ENCODE results near the gene PLA2G2D. TPM values are rescaled to one million over a fixed set of nuclear protein-coding genes. Genes with fewer than 3 reads are reported as not detected.

PLA2G2D gene
- total RNA-seq, 1 experiment from 2014 or later = not detected

GRCh38 chr1:20123722-20124455, 4.6 kb upstream of the PLA2G2D start:
- intact Hi-C loops (cut with micrococcal nuclease; ENCODE audit: unreplicated experiment) = no loop called here
- Histone ChIP-seq H3K9me3 (ENCODE audit: low read depth, low read length, poor library complexity, severe bottlenecking) (no peaks in the 10 kb centered on the region), H3K4me1 (ENCODE audit: insufficient read depth, low read length, poor library complexity, severe bottlenecking) (peaks cover 12% of the 10 kb centered on the region), H3K4me3 (ENCODE audit: low read depth, low read length, poor library complexity, severe bottlenecking) (no peak overlapping the region), H3K27ac (ENCODE audit: low read depth, low read length, poor library complexity, severe bottlenecking) (no peak overlapping the region), H3K27me3 (replicated peaks; ENCODE audit: insufficient read depth, low read depth, low read length, poor library complexity) (peaks cover 3% of the 10 kb centered on the region), H3K36me3 (ENCODE audit: insufficient read depth, low read length, poor library complexity, severe bottlenecking) (no peaks in the 10 kb centered on the region)
- no peak for DNase-seq (ENCODE audit: low spot score)
- POLR2A ChIA-PET (ENCODE audit: low non-redundant PET) = no interaction called here
- no TSS peak for BruUV-seq (replicated peaks)
- CTCF ChIA-PET = no interaction called here
- no peak for TF ChIP-seq EZH2 (IDR thresholded peaks at IDR 0.05; ENCODE audit: borderline replicate concordance, low read depth, low read length, poor library complexity, severe bottlenecking)
- TF ChIP-seq CTCF (conservative IDR thresholded peaks at IDR 0.05; ENCODE audit: low read depth, low read length) = no peak

GRCh38 chr1:20120796-20121195, 1.5 kb upstream of the PLA2G2D start:
- intact Hi-C loops (cut with micrococcal nuclease; ENCODE audit: unreplicated experiment) = no loop called here
- H3K27me3 ChIP-seq (replicated peaks; ENCODE audit: insufficient read depth, low read depth, low read length, poor library complexity) = peaks cover 3% of the 10 kb centered on the region
- H3K36me3 ChIP-seq (ENCODE audit: insufficient read depth, low read length, poor library complexity, severe bottlenecking) = no peaks in the 10 kb centered on the region
- no peak overlapping the region for H3K27ac ChIP-seq (ENCODE audit: low read depth, low read length, poor library complexity, severe bottlenecking)
- H3K4me1 ChIP-seq (ENCODE audit: insufficient read depth, low read length, poor library complexity, severe bottlenecking) = peaks cover 12% of the 10 kb centered on the region
- CTCF ChIA-PET = no interaction called here
- BruUV-seq (replicated peaks) = no TSS peak
- H3K4me3 ChIP-seq (ENCODE audit: low read depth, low read length, poor library complexity, severe bottlenecking) = no peak overlapping the region
- no peaks in the 10 kb centered on the region for H3K9me3 ChIP-seq (ENCODE audit: low read depth, low read length, poor library complexity, severe bottlenecking)
- no peak for DNase-seq (ENCODE audit: low spot score)
- no peak for TF ChIP-seq EZH2 (IDR thresholded peaks at IDR 0.05; ENCODE audit: borderline replicate concordance, low read depth, low read length, poor library complexity, severe bottlenecking)
- TF ChIP-seq CTCF (conservative IDR thresholded peaks at IDR 0.05; ENCODE audit: low read depth, low read length) = no peak
- POLR2A ChIA-PET (ENCODE audit: low non-redundant PET) = no interaction called here

GRCh38 chr1:20117236-20117635, 2.1 kb downstream of the PLA2G2D start:
- H3K4me1 ChIP-seq (ENCODE audit: insufficient read depth, low read length, poor library complexity, severe bottlenecking) = no peaks in the 10 kb centered on the region
- H3K27me3 ChIP-seq (replicated peaks; ENCODE audit: insufficient read depth, low read depth, low read length, poor library complexity) = peaks cover 3% of the 10 kb centered on the region
- no peak for DNase-seq (ENCODE audit: low spot score)
- H3K9me3 ChIP-seq (ENCODE audit: low read depth, low read length, poor library complexity, severe bottlenecking) = no peaks in the 10 kb centered on the region
- no peak for TF ChIP-seq CTCF (conservative IDR thresholded peaks at IDR 0.05; ENCODE audit: low read depth, low read length)
- no peak for TF ChIP-seq EZH2 (IDR thresholded peaks at IDR 0.05; ENCODE audit: borderline replicate concordance, low read depth, low read length, poor library complexity, severe bottlenecking)
- ChIA-PET POLR2A (ENCODE audit: low non-redundant PET) (no interaction called here), CTCF (no interaction called here)
- no peak overlapping the region for H3K27ac ChIP-seq (ENCODE audit: low read depth, low read length, poor library complexity, severe bottlenecking)
- intact Hi-C loops (cut with micrococcal nuclease; ENCODE audit: unreplicated experiment) = no loop called here
- no TSS peak for BruUV-seq (replicated peaks)
- no peak overlapping the region for H3K4me3 ChIP-seq (ENCODE audit: low read depth, low read length, poor library complexity, severe bottlenecking)
- no peaks in the 10 kb centered on the region for H3K36me3 ChIP-seq (ENCODE audit: insufficient read depth, low read length, poor library complexity, severe bottlenecking)
